GM12878 (cell line): Measurements from ENCODE around the gene ABT1. TPM values are rescaled to one million over a fixed set of nuclear protein-coding genes. Genes with fewer than 3 reads are reported as not detected.

Source experiments
- ATAC-seq: fragments of 200-7000 bp; cut with Tn5 transposase; 3 replicates; pipeline ENCODE4 v1.9.1; 2020; ENCODE audit warnings: mild to moderate bottlenecking, moderate library complexity
- BruUV-seq: library from RNA; stranded (reverse); fragments of 400-500 nt; replicated peaks from 2 replicates; lab custom pipeline; 2021; lab: Mats Ljungman, UMichigan
- CTCF ChIA-PET: fragments of 300-600 bp; sonication (Branson Sonifier 250); formaldehyde crosslinking; extraction: SDS; loops from one replicate; lab custom pipeline; 2021; ENCODE audit warnings: inconsistent platforms; lab: Yijun Ruan, JAX
- POLR2A ChIA-PET: fragments of 350-600 bp; formaldehyde crosslinking; extraction: SDS; loops from one replicate; lab custom pipeline; 2021; ENCODE audit warnings: inconsistent platforms; lab: Charles Lee
- RAD21 ChIA-PET: fragments of 300-600 bp; sonication (Branson Sonifier 250); formaldehyde crosslinking; loops from one replicate; lab custom pipeline; 2023; ENCODE audit warnings: antibody characterized with exemption; ENCODE audit not compliant: unreplicated experiment; lab: Charles Lee
- SMC1A ChIA-PET: fragments of 300-600 bp; sonication (Branson Sonifier 250); formaldehyde crosslinking; loops from one replicate; lab custom pipeline; 2023; ENCODE audit not compliant: unreplicated experiment, uncharacterized antibody; lab: Charles Lee
- DNase-seq: peaks from one replicate; pipeline ENCODE4 v3.0.0-alpha.2; 2011; ENCODE audit warnings: low read depth, low spot score
- FAIRE-seq: peaks from 3 replicates; lab custom pipeline; 2011; peaks lifted over from hg19 to GRCh38; lab: Jason Lieb, UNC
- H2AFZ ChIP-seq: 2 replicates; pipeline ENCODE4 v1.6.0; 2011; ENCODE audit warnings: low read depth, low read length, control low read depth; ENCODE audit not compliant: control insufficient read depth
- H3K27ac ChIP-seq: 2 replicates; pipeline ENCODE4 v1.5.1; 2011; ENCODE audit warnings: control low read depth; ENCODE audit not compliant: control insufficient read depth, insufficient read depth
- H3K27me3 ChIP-seq, 2 experiments: replicated peaks in 1 of 2; 2 replicates each; pipeline versions ENCODE4 v1.6.0 to v1.6.1; 2011; ENCODE audit warnings: low read length in 1 of 2; ENCODE audit not compliant: control insufficient read depth in 2 of 2, insufficient read depth in 2 of 2
- H3K36me3 ChIP-seq, 2 experiments: 2 replicates each; pipeline ENCODE4 v1.5.1; 2011; ENCODE audit warnings: low read length in 1 of 2; ENCODE audit not compliant: control insufficient read depth in 2 of 2, insufficient read depth in 2 of 2
- H3K4me1 ChIP-seq: 2 replicates; pipeline ENCODE4 v1.6.1; 2011; ENCODE audit warnings: mild to moderate bottlenecking, low read length, moderate library complexity, mixed read lengths; ENCODE audit not compliant: control insufficient read depth, insufficient read depth
- H3K4me2 ChIP-seq: 2 replicates; pipeline ENCODE4 v1.6.0; 2011; ENCODE audit warnings: control low read depth; ENCODE audit not compliant: control insufficient read depth, insufficient read depth
- H3K4me3 ChIP-seq: fragments of 200-600 bp; sonication (generic); 2 replicates; pipeline ENCODE4 v1.5.1; 2016
- H3K79me2 ChIP-seq: 2 replicates; pipeline ENCODE4 v1.6.0; 2011; ENCODE audit warnings: low read length; ENCODE audit not compliant: control insufficient read depth, insufficient read depth
- H3K9ac ChIP-seq: 2 replicates; pipeline ENCODE4 v1.8.0; 2011; ENCODE audit warnings: low read length, control low read depth, mixed read lengths; ENCODE audit not compliant: control insufficient read depth, insufficient read depth
- H3K9me3 ChIP-seq: replicated peaks from 3 replicates; pipeline ENCODE4 v1.5.1; 2011; ENCODE audit warnings: mild to moderate bottlenecking, low read length; ENCODE audit not compliant: control insufficient read depth, insufficient read depth
- H4K20me1 ChIP-seq: 2 replicates; pipeline ENCODE4 v1.6.0; 2011; ENCODE audit not compliant: control insufficient read depth, insufficient read depth
- BHLHE40 ChIP-seq, 2 experiments: fragments of 450-650 bp in 1 of 2; IDR thresholded peaks; 2 replicates each; pipeline ENCODE4 v1.6.1; 2011 to 2017; ENCODE audit warnings: low read depth in 2 of 2, borderline replicate concordance in 1 of 2, improper control_type of control experiment in 1 of 2, low read length in 1 of 2, mild to moderate bottlenecking in 1 of 2
- WGBS: methylation state at CpG from one replicate; pipeline ENCODE4 v1.1.6; 2016; ENCODE audit warnings: low lambda C conversion rate; ENCODE audit not compliant: insufficient replicate concordance, insufficient coverage; ENCODE audit errors: missing lambda C conversion rate; 5-methylcytosine and 5-hydroxymethylcytosine counted together
- in situ Hi-C: fragments of 300-500 bp; cut with MboI; formaldehyde crosslinking; loops from 9 replicates; pipeline ENCODE4 v1.14.3; 2018; ENCODE audit warnings: mixed read lengths
- intact Hi-C: fragments of 100-400 bp; cut with micrococcal nuclease; formaldehyde crosslinking; loops from one replicate; pipeline ENCODE4 v1.14.2; 2022; ENCODE audit not compliant: unreplicated experiment
- polyA plus RNA-seq, 11 experiments: library from polyadenylated mRNA; depleted of rRNA in 4 of 11; unstranded in 6 of 11; stranded (reverse) in 5 of 11; fragments of >200 nt; fragmentation: Nextera tagmentation in 4 of 11; fragmentation: Illumina TruSeq in 1 of 11; extraction: Ambion mirVana in 4 of 11; extraction: Trizol in 1 of 11; gene quantifications; 1 replicate in 1 of 11; 2 replicates in 10 of 11; pipeline versions ENCODE4 v1.2.1 to v1.2.3, GENCODE V29; 2011 to 2016; ENCODE audit warnings: inconsistent platforms in 2 of 11, missing spikeins in 2 of 11, low read depth in 1 of 11
- total RNA-seq, 4 experiments: library from RNA; depleted of rRNA in 3 of 4; stranded (reverse); fragments of >200 nt in 3 of 4; fragmentation: Illumina TruSeq in 1 of 4; extraction: Trizol in 1 of 4; gene quantifications; 2 replicates each; pipeline versions ENCODE4 v1.2.1 to v1.2.3, GENCODE V29; 2013 to 2021
- TF ChIP-seq, protein P1 (sequence below): fragments of 450-650 bp; formaldehyde crosslinking; IDR thresholded peaks from 2 replicates; pipeline ENCODE4 v1.5.0; 2022; ENCODE audit warnings: mild to moderate bottlenecking, missing genetic modification characterization

ABT1 gene
- total and polyA plus RNA-seq, 10 of the 15 experiments (the other 5 are each of a cell fraction or from before 2014, with no cell fraction given), result 8.4 to 43.5 (median 28.2) TPM

GRCh38 chr6:26611599-26611998 lies 14.8 kb downstream of the ABT1 start:
- CTCF ChIA-PET, result interaction anchor here (1.6 kb wide), 1 partner anchor 9 kb away, joined by 3 read pairs; no protein-coding TSS in a partner anchor
- H3K27me3 ChIP-seq, result peaks cover 0 to 5% of the 10 kb centered on the region in 2 experiments; a peak in 2 of 4 replicates
- FAIRE-seq (no peak), DNase-seq (no peak), ATAC-seq (no peak)
- intact Hi-C loops, result no loop called here
- SMC1A ChIA-PET, result no interaction called here
- no peaks in the 10 kb centered on the region for H3K36me3 ChIP-seq
- POLR2A ChIA-PET, result no interaction called here
- no peak overlapping the region for H3K4me3 ChIP-seq
- no peak overlapping the region for H3K9ac ChIP-seq
- BruUV-seq, result no TSS peak
- H3K4me1 ChIP-seq, result no peaks in the 10 kb centered on the region; the same call in 1 of the 2 replicates
- RAD21 ChIA-PET, result no interaction called here
- H4K20me1 ChIP-seq, result no peaks in the 10 kb centered on the region
- H3K9me3 ChIP-seq, result peaks cover 2% of the 10 kb centered on the region; the same call in 2 of the 3 replicates
- H3K27ac ChIP-seq, result no peak overlapping the region
- no peaks in the 10 kb centered on the region for H3K79me2 ChIP-seq
- H3K4me2 ChIP-seq, result no peak overlapping the region
- TF ChIP-seq BHLHE40 (IDR thresholded peaks at IDR 0.05; ENCODE audit: borderline replicate concordance in 1 of 2, low read depth in 2 of 2, low read length in 1 of 2), result no peak
- TF ChIP-seq, protein P1, sequence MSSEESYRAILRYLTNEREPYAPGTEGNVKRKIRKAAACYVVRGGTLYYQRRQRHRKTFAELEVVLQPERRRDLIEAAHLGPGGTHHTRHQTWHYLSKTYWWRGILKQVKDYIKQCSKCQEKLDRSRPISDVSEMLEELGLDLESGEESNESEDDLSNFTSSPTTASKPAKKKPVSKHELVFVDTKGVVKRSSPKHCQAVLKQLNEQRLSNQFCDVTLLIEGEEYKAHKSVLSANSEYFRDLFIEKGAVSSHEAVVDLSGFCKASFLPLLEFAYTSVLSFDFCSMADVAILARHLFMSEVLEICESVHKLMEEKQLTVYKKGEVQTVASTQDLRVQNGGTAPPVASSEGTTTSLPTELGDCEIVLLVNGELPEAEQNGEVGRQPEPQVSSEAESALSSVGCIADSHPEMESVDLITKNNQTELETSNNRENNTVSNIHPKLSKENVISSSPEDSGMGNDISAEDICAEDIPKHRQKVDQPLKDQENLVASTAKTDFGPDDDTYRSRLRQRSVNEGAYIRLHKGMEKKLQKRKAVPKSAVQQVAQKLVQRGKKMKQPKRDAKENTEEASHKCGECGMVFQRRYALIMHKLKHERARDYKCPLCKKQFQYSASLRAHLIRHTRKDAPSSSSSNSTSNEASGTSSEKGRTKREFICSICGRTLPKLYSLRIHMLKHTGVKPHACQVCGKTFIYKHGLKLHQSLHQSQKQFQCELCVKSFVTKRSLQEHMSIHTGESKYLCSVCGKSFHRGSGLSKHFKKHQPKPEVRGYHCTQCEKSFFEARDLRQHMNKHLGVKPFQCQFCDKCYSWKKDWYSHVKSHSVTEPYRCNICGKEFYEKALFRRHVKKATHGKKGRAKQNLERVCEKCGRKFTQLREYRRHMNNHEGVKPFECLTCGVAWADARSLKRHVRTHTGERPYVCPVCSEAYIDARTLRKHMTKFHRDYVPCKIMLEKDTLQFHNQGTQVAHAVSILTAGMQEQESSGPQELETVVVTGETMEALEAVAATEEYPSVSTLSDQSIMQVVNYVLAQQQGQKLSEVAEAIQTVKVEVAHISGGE, result no peak
- in situ Hi-C loops, result loop anchor here (5.0 kb wide), 1 partner anchor 471 kb away; no protein-coding TSS in a partner anchor
- H2AFZ ChIP-seq, result no peak overlapping the region
- 0% methylated on average over 1 of the region's 1 CpG for WGBS
